22Rv1 (cell line): Measurements from ENCODE around the gene DAAM1.

Experiments used
- ZFX ChIP-seq: fragments of 450-650 bp; IDR thresholded peaks from 2 replicates; pipeline ENCODE4 v1.6.1; 2017; ENCODE audit warnings: antibody characterized with exemption, borderline replicate concordance
- TF ChIP-seq, protein P1 (sequence below): fragments of 450-650 bp; IDR thresholded peaks from 2 replicates; pipeline ENCODE4 v1.5.1; 2017; ENCODE audit warnings: mild to moderate bottlenecking

DNA sequence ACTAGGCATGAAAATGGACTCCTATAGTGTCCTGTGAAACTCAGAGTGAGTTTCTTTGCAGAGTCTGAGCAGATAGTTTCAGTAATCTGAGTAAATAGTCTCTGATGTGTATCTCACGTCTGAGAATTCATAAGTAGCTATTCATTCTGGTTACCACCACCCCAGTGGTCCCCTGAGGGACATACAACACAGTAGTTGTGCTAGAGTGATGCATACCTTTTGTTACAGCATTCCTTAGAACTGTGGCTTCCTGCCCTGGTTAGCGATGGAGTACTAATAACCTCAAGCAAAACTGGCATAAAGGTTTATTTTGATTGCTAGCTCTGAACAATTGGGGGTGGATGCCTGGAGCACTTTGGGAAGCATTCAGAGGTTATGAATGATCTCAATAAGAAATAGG, 114.7 kb downstream of the DAAM1 start:
- TF ChIP-seq, protein P1, sequence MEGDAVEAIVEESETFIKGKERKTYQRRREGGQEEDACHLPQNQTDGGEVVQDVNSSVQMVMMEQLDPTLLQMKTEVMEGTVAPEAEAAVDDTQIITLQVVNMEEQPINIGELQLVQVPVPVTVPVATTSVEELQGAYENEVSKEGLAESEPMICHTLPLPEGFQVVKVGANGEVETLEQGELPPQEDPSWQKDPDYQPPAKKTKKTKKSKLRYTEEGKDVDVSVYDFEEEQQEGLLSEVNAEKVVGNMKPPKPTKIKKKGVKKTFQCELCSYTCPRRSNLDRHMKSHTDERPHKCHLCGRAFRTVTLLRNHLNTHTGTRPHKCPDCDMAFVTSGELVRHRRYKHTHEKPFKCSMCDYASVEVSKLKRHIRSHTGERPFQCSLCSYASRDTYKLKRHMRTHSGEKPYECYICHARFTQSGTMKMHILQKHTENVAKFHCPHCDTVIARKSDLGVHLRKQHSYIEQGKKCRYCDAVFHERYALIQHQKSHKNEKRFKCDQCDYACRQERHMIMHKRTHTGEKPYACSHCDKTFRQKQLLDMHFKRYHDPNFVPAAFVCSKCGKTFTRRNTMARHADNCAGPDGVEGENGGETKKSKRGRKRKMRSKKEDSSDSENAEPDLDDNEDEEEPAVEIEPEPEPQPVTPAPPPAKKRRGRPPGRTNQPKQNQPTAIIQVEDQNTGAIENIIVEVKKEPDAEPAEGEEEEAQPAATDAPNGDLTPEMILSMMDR = no peak
- no peak for TF ChIP-seq ZFX
